Astrocyte of the spinal cord (primary cell): ENCODE measurements around the gene RAD51C.

Source experiments
- DNase-seq: peaks from one replicate; pipeline ENCODE4 v3.0.0; 2011; ENCODE audit warnings: low read depth, low spot score
- H3K4me3 ChIP-seq: 2 replicates; pipeline ENCODE4 v1.5.1; 2011; ENCODE audit warnings: low read depth, mild to moderate bottlenecking, low read length, moderate library complexity
- in situ Hi-C: cut with HindIII; loops from 2 replicates; pipeline ENCODE4 v1.10.0; 2017; ENCODE audit warnings: low sequenced_read_pairs
- TF ChIP-seq, protein P1 (sequence below): IDR thresholded peaks from 2 replicates; pipeline ENCODE4 v1.5.1; 2012; ENCODE audit warnings: low read depth, mild to moderate bottlenecking, low read length, inconsistent platforms

RAD51C gene

DNA sequence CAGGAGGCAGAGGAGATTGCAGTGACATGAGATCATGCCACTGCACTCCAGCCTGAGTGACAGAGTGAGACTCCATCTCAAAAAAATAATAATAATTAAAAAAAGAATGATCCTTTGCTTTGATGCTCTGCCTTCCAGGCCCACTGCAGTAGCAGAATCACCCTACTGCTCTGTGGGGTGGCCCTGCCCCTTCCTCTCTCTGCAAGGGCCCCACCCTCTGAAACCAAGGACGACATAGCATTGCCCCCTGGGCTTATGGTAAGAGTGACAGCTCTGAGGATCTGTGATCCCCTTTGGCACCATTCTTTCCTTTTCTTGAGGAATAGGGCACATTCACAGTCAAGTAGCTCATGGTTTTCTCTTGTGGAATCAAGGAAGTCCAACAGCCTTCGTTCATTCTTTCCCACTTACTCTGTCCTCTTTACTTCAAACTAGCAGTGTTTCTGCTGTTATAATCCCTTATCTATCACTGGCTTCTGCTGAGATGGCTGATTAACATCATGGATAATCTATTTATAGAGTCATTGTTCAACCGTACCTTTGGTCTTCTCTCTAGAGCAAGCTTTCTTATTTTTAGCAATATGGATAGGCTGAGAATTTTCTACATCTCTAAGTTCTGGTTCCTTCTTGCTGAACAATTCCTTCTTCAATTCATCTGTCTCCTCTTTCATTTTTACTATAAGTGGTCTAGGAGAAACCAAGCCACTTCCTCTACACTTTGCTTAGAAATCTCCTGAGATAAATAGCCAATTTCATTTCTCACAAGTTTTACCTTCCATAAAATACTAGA is 14.1 kb downstream of the RAD51C start:
- TF ChIP-seq, protein P1, sequence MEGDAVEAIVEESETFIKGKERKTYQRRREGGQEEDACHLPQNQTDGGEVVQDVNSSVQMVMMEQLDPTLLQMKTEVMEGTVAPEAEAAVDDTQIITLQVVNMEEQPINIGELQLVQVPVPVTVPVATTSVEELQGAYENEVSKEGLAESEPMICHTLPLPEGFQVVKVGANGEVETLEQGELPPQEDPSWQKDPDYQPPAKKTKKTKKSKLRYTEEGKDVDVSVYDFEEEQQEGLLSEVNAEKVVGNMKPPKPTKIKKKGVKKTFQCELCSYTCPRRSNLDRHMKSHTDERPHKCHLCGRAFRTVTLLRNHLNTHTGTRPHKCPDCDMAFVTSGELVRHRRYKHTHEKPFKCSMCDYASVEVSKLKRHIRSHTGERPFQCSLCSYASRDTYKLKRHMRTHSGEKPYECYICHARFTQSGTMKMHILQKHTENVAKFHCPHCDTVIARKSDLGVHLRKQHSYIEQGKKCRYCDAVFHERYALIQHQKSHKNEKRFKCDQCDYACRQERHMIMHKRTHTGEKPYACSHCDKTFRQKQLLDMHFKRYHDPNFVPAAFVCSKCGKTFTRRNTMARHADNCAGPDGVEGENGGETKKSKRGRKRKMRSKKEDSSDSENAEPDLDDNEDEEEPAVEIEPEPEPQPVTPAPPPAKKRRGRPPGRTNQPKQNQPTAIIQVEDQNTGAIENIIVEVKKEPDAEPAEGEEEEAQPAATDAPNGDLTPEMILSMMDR = no peak
- no peak for DNase-seq
- in situ Hi-C loops = no loop called here
- no peak overlapping the region for H3K4me3 ChIP-seq

DNA sequence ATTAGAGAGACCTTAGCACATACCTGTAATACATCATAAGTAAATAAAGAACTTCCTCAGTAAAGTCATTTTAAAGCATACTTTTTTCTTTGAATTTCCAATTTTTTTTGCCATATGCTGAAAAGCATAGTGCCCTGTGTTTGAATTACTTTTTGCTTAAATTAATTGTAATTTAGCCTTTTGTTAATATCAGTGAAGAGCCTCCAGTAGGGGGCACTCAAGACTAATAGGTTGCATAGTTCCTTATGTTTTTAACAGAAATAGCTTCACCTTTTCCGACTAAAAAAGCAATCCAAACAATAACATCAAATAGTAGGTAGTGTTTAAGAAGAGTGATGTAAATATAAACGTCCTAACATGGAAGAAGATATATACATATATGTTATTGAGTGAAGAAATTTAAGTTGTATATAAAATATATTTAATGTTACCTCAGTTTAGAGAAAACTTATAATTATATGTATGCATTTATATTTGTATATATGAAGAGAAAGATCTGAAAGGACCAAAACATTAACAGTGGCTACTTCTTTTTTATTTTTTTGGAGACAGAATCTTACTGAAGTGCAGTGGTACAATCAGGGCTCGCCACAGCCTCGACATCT is 18.6 kb downstream of the RAD51C start:
- TF ChIP-seq, protein P1 = peak; percentile 64
- DNase-seq = peak; percentile 74
- in situ Hi-C loops = no loop called here
- H3K4me3 ChIP-seq = no peak overlapping the region

- DNase-seq = no peak
- in situ Hi-C loops = no loop called here
Observed at GRCh38 chr17:58722274-58722673, 29.9 kb downstream of the RAD51C start.

DNA sequence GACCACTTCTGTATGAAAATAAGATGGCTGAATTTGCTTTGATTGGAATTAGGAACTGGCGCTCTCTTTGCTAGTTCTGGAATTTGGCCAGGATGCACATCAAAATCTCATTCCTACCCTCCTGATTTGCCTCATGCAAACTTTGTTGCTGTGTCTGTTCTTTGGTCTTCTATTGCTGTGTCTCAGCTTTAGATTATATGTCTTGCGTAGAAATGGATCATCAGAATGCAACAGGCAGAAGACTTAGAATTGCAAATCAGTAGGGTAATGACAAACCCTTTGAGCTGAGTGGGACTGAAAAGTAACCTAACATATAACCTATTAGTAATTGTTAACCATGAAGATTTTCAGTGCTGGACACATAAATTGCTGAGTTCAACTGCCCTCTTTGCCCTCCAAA is 30.3 kb downstream of the RAD51C start:
- no peak for DNase-seq

More at GRCh38 chr17:58722274-58722673, 29.9 kb downstream of the RAD51C start:
- no peak overlapping the region for H3K4me3 ChIP-seq
- TF ChIP-seq, protein P1 = no peak

GRCh38 chr17:58728798-58729197 is 36.4 kb downstream of the RAD51C start:
- DNase-seq = no peak
- no peak overlapping the region for H3K4me3 ChIP-seq
- TF ChIP-seq, protein P1 = no peak
- in situ Hi-C loops = no loop called here

More for the DNA sequence above, 30.3 kb downstream of the RAD51C start:
- TF ChIP-seq, protein P1 = no peak
- no peak overlapping the region for H3K4me3 ChIP-seq
- in situ Hi-C loops = no loop called here

- TF ChIP-seq, protein P1 = no peak
- in situ Hi-C loops = no loop called here
- no peak overlapping the region for H3K4me3 ChIP-seq
- no peak for DNase-seq
Observed at GRCh38 chr17:58730937-58731336, 38.5 kb downstream of the RAD51C start.
